ENCODE measurements around the gene CDO1. TPM values are rescaled to one million over a fixed set of nuclear protein-coding genes. Genes with fewer than 3 reads are reported as not detected.

Gene CDO1
- total and polyA plus RNA-seq, 2 of the 8 experiments (the other 6 are each of a cell fraction or from before 2014, with no cell fraction given): 26.1 to 29.5 TPM

GRCh38 chr5:115775999-115776398, 40.5 kb downstream of the CDO1 start (continued):
- TF ChIP-seq RXRA (IDR thresholded peaks at IDR 0.05; ENCODE audit: insufficient read depth, low read depth, low read length): no peak
- TF ChIP-seq SIRT6 (IDR thresholded peaks at IDR 0.05; ENCODE audit: low read length): no peak
- no peak for TF ChIP-seq SUZ12 (IDR thresholded peaks at IDR 0.05; ENCODE audit: low read length)
- no peak for TF ChIP-seq EGR1 (IDR thresholded peaks at IDR 0.05; ENCODE audit: borderline replicate concordance, low read depth, low read length)
